ENCODE measurements around the gene ATF6.
"Not testable (repeated sequence)": the region's sequence is repeated elsewhere in the genome, so short reads cannot be mapped to it uniquely, and the experiment has no call there.

The ATF6 gene

DNA sequence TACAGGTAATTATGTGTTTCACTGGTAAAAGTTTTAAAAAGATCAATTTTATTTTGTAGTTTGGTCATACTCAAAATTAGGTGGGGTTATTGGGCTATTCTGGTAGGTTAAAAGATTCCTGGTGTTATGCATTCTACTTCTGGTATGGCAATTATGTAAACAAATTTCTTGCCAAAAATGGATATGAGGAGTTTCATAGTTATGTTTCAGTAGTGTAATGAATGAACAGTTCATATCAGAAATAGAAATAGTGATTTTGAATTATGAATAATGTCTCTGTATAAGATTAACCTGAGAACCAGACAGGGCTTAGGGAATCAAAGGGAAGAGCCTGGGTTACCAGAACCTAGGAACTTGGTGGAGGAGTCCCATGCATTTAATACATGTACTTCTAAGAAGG, 15.9 kb downstream of the ATF6 start:
- Mint-ChIP-seq H3K27me3 (no peaks in the 10 kb centered on the region), H3K27ac (no peak overlapping the region), H3K9me3 (no peaks in the 10 kb centered on the region), H3K36me3 (peaks cover 21 to 46% of the 10 kb centered on the region in 2 donors), H3K4me3 (no peak overlapping the region), H3K4me1 (peaks cover 12 to 28% of the 10 kb centered on the region in 2 donors)
- DNase-seq (no peak), ATAC-seq (replicated peaks) (no peak)

GRCh38 chr1:161782886-161783285, 16.8 kb downstream of the ATF6 start:
- no peak for ATAC-seq (replicated peaks)

GRCh38 chr1:161784968-161785367, 18.8 kb downstream of the ATF6 start:
- Mint-ChIP-seq H3K36me3 (peaks cover 28 to 49% of the 10 kb centered on the region in 2 donors), H3K27me3 (no peaks in the 10 kb centered on the region)

More at GRCh38 chr1:161782886-161783285, 16.8 kb downstream of the ATF6 start:
- Mint-ChIP-seq H3K9me3 (no peaks in the 10 kb centered on the region), H3K36me3 (peaks cover 24 to 51% of the 10 kb centered on the region in 2 donors), H3K27ac (no peak overlapping the region), H3K4me3 (no peak overlapping the region), H3K4me1 (peaks cover 9 to 28% of the 10 kb centered on the region in 2 donors), H3K27me3 (no peaks in the 10 kb centered on the region)
- no peak for DNase-seq

GRCh38 chr1:161787355-161787754, 21.2 kb downstream of the ATF6 start:
- H3K27ac Mint-ChIP-seq = no peak overlapping the region
- H3K4me1 Mint-ChIP-seq = peaks cover 2 to 14% of the 10 kb centered on the region in 2 donors
- DNase-seq = no peak
- no peaks in the 10 kb centered on the region for H3K27me3 Mint-ChIP-seq
- no peak overlapping the region for H3K4me3 Mint-ChIP-seq
- no peak for ATAC-seq (replicated peaks)
- H3K36me3 Mint-ChIP-seq = peaks cover 33 to 56% of the 10 kb centered on the region in 2 donors
- H3K9me3 Mint-ChIP-seq = no peaks in the 10 kb centered on the region

More at GRCh38 chr1:161784968-161785367, 18.8 kb downstream of the ATF6 start:
- no peak for DNase-seq
- no peak overlapping the region for H3K4me3 Mint-ChIP-seq
- no peaks in the 10 kb centered on the region for H3K9me3 Mint-ChIP-seq
- H3K27ac Mint-ChIP-seq = no peak overlapping the region
- ATAC-seq (replicated peaks) = no peak
- H3K4me1 Mint-ChIP-seq = peaks cover 2 to 22% of the 10 kb centered on the region in 2 donors

DNA sequence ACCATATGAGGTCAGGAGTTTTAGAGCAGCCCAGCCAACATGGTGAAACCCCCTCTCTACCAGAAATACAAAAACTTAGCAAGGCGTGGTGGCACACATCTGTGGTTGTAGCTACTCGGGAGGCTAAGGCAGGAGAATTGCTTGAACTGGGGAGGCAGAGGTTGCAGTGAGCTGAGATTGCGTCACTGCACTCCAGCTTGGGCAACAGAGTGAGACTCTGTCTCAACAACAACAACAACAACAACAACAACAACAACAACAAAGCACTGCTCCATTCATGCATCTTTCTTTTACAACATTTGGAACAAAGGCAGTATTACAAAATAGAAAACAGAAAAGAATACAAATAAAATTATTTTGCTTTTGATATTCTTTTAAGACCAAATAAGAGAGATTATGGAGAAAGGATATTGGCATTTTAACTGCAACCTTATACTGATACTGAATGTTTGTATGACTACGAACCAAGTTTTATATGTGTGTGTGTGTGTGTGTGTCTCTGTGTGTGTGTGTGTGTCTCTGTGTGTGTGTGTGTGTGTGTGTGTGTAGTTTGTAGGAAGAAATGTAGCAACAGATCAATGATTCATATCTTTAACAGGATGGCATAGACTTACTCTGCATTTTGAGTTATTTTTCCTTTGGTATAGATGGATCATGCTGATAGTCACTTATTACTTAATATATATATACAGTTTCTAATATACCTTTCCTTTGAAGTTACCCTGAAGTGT, 24.6 kb downstream of the ATF6 start:
- Mint-ChIP-seq H3K9me3 (no peaks in the 10 kb centered on the region), H3K27me3 (no peaks in the 10 kb centered on the region), H3K36me3 (peaks cover 34 to 56% of the 10 kb centered on the region in 2 donors), H3K4me3 (no peak overlapping the region), H3K4me1 (peaks cover 3 to 4% of the 10 kb centered on the region in 2 donors), H3K27ac (no peak overlapping the region)
- no peak for ATAC-seq (replicated peaks)
- DNase-seq = no peak

- no peak overlapping the region for H3K4me3 Mint-ChIP-seq
- peaks cover 27 to 51% of the 10 kb centered on the region in 2 donors for H3K36me3 Mint-ChIP-seq
- peaks cover 3 to 4% of the 10 kb centered on the region in 2 donors for H3K4me1 Mint-ChIP-seq
- H3K27me3 Mint-ChIP-seq = no peaks in the 10 kb centered on the region
- DNase-seq (no peak), ATAC-seq (replicated peaks) (no peak)
- no peaks in the 10 kb centered on the region for H3K9me3 Mint-ChIP-seq
- no peak overlapping the region for H3K27ac Mint-ChIP-seq
These were observed 26.0 kb downstream of the ATF6 start for GRCh38 chr1:161791904-161792655.

- H3K27ac Mint-ChIP-seq = peak overlapping the region; percentile 47
- H3K4me3 Mint-ChIP-seq = no peak overlapping the region
- ATAC-seq (replicated peaks) (peak; percentile 75 to 89), DNase-seq (no peak)
- H3K4me1 Mint-ChIP-seq = peaks cover 3 to 4% of the 10 kb centered on the region in 2 donors
- H3K27me3 Mint-ChIP-seq = no peaks in the 10 kb centered on the region
- H3K9me3 Mint-ChIP-seq = no peaks in the 10 kb centered on the region
- H3K36me3 Mint-ChIP-seq = peaks cover 30 to 53% of the 10 kb centered on the region in 2 donors
These were observed 26.6 kb downstream of the ATF6 start for GRCh38 chr1:161792740-161793139.

GRCh38 chr1:161799792-161800191, 33.7 kb downstream of the ATF6 start:
- Mint-ChIP-seq H3K4me3 (no peak overlapping the region), H3K27ac (no peak overlapping the region), H3K27me3 (no peaks in the 10 kb centered on the region), H3K4me1 (no peaks in the 10 kb centered on the region), H3K9me3 (no peaks in the 10 kb centered on the region), H3K36me3 (peaks cover 25 to 41% of the 10 kb centered on the region in 2 donors)
- no peak for DNase-seq
- no peak for ATAC-seq (replicated peaks)

DNA sequence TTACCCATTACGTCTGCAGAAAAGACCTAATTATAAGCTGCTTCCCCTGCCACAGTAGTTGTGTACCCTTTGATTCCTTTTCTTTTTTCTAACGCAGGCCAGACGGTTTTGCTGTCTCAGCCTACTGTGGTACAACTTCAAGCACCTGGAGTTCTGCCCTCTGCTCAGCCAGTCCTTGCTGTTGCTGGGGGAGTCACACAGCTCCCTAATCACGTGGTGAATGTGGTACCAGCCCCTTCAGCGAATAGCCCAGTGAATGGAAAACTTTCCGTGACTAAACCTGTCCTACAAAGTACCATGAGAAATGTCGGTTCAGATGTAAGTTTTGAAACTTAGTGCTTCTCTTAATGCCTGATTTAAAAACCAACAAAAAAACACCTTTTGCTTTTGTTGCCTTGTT, 35.8 kb downstream of the ATF6 start:
- DNase-seq (no peak), ATAC-seq (replicated peaks) (no peak)
- peaks cover 2 to 5% of the 10 kb centered on the region in 2 donors for H3K4me1 Mint-ChIP-seq
- H3K36me3 Mint-ChIP-seq = peaks cover 33 to 45% of the 10 kb centered on the region in 2 donors
- H3K4me3 Mint-ChIP-seq = no peak overlapping the region
- no peak overlapping the region for H3K27ac Mint-ChIP-seq
- H3K27me3 Mint-ChIP-seq = no peaks in the 10 kb centered on the region
- H3K9me3 Mint-ChIP-seq = no peaks in the 10 kb centered on the region

DNA sequence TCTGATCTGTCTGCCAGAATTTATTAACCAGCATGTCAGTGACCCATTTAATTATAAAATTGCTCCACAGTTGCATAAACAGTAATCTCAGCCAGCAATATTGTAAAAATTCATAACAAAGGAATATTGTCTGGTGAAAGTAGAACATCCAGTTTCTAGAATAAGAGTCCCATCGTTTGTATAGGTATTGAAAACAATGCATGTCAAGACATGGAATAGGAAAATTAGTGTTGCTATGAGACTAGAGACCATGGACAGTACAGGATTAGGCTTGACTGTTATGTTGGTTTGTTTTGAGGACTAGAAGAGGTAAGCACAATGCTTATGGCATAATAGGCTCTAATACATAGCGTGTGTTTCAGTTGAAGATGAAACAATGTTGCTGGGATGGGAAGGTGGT, 37.1 kb downstream of the ATF6 start:
- no peak for ATAC-seq (replicated peaks)
- Mint-ChIP-seq H3K27me3 (no peaks in the 10 kb centered on the region), H3K4me1 (peaks cover 2 to 5% of the 10 kb centered on the region in 2 donors), H3K9me3 (no peaks in the 10 kb centered on the region), H3K36me3 (peaks cover 21 to 33% of the 10 kb centered on the region in 2 donors), H3K27ac (no peak overlapping the region), H3K4me3 (no peak overlapping the region)
- no peak for DNase-seq

- H3K9me3 Mint-ChIP-seq = peaks cover 4 to 6% of the 10 kb centered on the region in 2 donors
- no peak for ATAC-seq (replicated peaks)
- H3K27ac Mint-ChIP-seq = no peak overlapping the region
These were observed 39.5 kb downstream of the ATF6 start for GRCh38 chr1:161805399-161806197.

GRCh38 chr1:161809202-161809601, 43.1 kb downstream of the ATF6 start:
- ATAC-seq (replicated peaks); H3K27ac Mint-ChIP-seq; DNase-seq; H3K4me3 Mint-ChIP-seq; H3K27me3 Mint-ChIP-seq; H3K4me1 Mint-ChIP-seq; H3K9me3 Mint-ChIP-seq: not testable (repeated sequence)
- H3K36me3 Mint-ChIP-seq = peaks cover 35 to 50% of the 10 kb centered on the region in 2 donors

More at GRCh38 chr1:161805399-161806197, 39.5 kb downstream of the ATF6 start:
- no peak overlapping the region for H3K4me3 Mint-ChIP-seq
- no peaks in the 10 kb centered on the region for H3K27me3 Mint-ChIP-seq
- DNase-seq = no peak
- H3K36me3 Mint-ChIP-seq = peaks cover 35 to 40% of the 10 kb centered on the region in 2 donors
- peaks cover 2 to 5% of the 10 kb centered on the region in 2 donors for H3K4me1 Mint-ChIP-seq

- not testable (repeated sequence) for H3K9me3 Mint-ChIP-seq; H3K27me3 Mint-ChIP-seq; H3K4me3 Mint-ChIP-seq; DNase-seq; H3K27ac Mint-ChIP-seq; H3K4me1 Mint-ChIP-seq; ATAC-seq (replicated peaks)
- peaks cover 35 to 51% of the 10 kb centered on the region in 2 donors for H3K36me3 Mint-ChIP-seq
These were observed 43.5 kb downstream of the ATF6 start for GRCh38 chr1:161809656-161810055.

DNA sequence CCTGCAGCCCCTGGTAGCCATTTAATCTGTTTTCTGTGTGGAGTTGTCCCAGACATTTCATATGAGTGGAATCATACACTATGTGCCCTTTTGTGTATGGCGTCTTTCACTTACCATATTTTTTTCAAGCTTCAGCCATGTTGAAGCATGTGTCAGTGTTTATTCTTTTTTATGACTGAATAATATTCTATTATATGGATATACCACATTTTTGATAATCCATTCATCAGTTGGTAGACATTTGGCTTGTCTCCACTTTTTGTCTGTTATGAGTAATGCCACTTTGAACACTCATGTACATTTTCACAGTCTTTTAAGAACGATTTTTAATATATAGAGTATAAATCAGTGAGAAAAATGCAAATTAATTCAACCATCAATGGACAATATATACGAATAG, 44.7 kb downstream of the ATF6 start:
- Mint-ChIP-seq H3K4me1 (peaks cover 2 to 4% of the 10 kb centered on the region in 2 donors), H3K9me3 (peaks cover 6 to 9% of the 10 kb centered on the region in 2 donors), H3K36me3 (peaks cover 35 to 51% of the 10 kb centered on the region in 2 donors), H3K4me3 (no peak overlapping the region), H3K27ac (no peak overlapping the region), H3K27me3 (no peaks in the 10 kb centered on the region)
- DNase-seq (no peak), ATAC-seq (replicated peaks) (no peak)

Measured in stimulated activated naive B cell treated with anti-CD40 and anti-IgM and Interleukin-4, amounts not matched to agents 10 μg/mL and 1 μg/mL and 100 μg/mL, for 72 hours (primary cell).